Hematopoietic multipotent progenitor cell treated with erythropoietin and hydrocortisone succinate and interleukin-3 and kit ligand, for 17 days (in vitro differentiated cells): ENCODE results near the gene ZDHHC11B.
"Not testable (repeated sequence)": the region's sequence is repeated elsewhere in the genome, so short reads cannot be mapped to it uniquely, and the experiment has no call there.

ENCODE experiments used
- DNase-seq: peaks from one replicate; pipeline ENCODE4 v3.0.0-alpha.2; 2015; ENCODE audit warnings: low spot score

Gene ZDHHC11B

DNA sequence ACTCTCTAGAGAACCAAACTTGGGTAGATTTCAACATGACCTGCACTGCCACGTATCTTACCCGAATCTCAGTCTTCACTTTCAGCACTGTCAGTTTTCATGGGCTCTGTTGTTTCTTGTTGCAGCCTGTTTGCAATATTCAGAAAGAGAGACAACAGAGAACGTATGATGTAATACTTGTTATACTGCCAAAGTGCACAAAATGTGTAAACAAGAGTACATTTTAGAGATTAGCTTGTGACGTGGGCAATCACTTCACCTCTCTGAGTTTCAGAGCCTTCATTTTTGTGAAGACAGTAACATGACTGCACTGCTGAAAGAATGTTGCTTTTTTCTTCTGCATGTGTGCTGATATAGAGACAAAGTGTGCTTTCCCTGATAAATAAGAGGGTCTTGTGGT, 67.8 kb downstream of the ZDHHC11B start:
- DNase-seq, result not testable (repeated sequence)

DNA sequence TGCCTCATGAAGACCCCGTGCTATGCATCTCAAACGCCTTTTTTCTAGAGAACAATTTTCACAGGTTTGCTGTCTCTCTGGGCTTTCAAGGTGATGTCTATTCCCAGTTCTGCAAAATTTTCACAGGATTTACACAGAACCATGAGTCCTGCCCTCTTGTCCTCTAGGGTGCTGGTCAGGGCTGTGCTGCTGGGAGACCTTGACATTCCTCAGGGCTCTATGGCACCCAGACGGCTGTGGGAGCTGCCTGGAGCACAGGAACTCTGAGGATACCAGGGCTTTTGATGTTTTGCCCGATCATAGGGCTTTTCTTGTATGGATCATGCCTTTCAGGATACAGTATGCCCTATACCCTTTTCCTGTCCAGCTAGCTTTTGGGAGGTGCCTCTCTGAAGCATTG, 68.9 kb downstream of the ZDHHC11B start:
- not testable (repeated sequence) for DNase-seq

- not testable (repeated sequence) for DNase-seq
Measured at GRCh38 chr5:714215-715118, 70.1 kb downstream of the ZDHHC11B start.

- DNase-seq, result not testable (repeated sequence)
Measured at GRCh38 chr5:713686-714085, 70.8 kb downstream of the ZDHHC11B start.

- not testable (repeated sequence) for DNase-seq
Measured at GRCh38 chr5:708848-709517, 75.5 kb downstream of the ZDHHC11B start.

GRCh38 chr5:708374-708773, 76.2 kb downstream of the ZDHHC11B start:
- not testable (repeated sequence) for DNase-seq

DNA sequence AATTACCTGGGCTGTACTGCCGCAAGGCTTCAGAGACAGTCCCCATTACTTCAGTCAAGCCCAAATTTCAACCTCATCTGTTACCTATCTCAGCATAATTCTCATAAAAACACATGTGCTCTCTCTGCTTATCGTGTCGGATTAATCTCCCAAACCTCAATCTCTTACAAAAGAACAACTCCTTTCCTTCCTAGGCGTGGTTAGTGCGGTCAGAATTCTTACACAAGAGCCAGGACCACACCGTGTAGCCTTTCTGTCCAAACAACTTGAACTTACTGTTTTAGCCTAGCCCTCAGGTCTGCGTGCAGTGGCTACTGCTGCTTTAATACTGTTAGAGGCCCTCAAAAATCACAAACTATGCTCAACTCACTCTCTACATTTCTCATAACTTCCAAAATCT, 78.4 kb downstream of the ZDHHC11B start:
- not testable (repeated sequence) for DNase-seq

GRCh38 chr5:696753-697702, 87.5 kb downstream of the ZDHHC11B start:
- not testable (repeated sequence) for DNase-seq

GRCh38 chr5:696191-696590, 88.3 kb downstream of the ZDHHC11B start:
- not testable (repeated sequence) for DNase-seq

- DNase-seq, result not testable (repeated sequence)
Measured at GRCh38 chr5:695475-695874, 89.1 kb downstream of the ZDHHC11B start.

DNA sequence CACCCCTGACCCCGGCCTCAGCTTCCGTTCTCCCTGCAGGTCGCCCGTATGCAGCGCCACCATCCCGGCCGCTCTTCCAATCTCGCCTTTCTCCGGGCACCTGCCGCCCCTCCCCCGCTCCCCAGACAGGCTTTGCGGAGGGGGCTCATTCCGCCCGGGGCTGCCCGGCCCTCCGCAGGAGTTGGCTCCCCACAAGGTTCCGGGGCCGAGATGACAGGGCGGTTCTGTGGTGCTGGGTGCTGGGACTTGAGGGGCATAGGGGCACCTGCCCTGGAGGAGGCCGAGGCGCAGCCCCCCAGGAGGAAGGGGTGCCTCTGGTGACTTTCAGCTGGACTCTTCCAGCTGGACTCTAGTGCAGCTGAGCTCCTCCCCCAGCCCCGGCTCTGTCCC, 90.5 kb downstream of the ZDHHC11B start:
- DNase-seq, result not testable (repeated sequence)

GRCh38 chr5:693271-694041, 91.1 kb downstream of the ZDHHC11B start, which contains the start of gene TPPP:
TPPP (minus strand) TSS chr5:693352; CDS start chr5:678060, 15,292 bp downstream.
- peak; percentile 39 for DNase-seq

- DNase-seq, result not testable (repeated sequence)
Measured at GRCh38 chr5:692529-693041, 91.9 kb downstream of the ZDHHC11B start.

- DNase-seq, result no peak
Measured at GRCh38 chr5:691817-692528, 92.6 kb downstream of the ZDHHC11B start.

DNA sequence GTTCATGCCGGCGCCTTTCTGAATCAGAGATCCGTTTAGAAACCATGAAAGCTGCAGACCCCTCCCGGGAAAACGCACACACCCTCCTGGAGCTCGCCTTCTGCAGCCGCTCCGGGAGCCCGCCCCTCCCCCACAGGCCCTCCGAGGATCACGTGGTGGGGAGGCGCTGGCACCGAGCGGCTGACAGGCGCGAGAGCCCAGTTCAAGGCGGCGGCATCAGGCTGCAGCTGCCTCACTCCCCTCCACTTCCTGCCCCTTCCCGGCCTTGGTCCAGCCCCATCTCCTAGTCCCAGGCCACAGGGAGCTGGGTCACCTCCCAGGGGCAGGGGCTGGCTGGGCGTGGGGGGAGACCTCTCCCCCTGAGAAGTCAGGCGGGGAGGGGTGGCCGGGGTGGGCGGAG, 93.5 kb downstream of the ZDHHC11B start:
- not testable (repeated sequence) for DNase-seq

DNA sequence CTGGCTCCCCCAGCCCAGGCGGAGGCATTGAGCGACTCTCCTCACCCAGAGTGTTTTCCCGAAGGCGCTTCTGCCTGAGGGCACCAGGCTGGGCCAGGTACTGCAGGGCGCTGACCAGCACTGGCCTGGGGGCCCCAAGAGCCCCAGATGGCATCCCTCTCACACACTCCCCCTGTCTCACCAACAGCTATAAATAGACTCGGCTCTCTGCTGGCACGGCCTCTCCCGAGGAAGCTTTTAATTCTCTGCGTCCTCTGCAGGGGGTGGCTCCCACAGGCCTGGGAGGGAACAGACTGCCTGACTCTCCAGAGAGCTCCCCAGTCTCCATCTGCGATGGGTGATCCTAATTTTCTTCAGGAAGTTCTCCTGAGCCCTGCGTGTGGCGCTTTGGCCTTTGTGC, 94.2 kb downstream of the ZDHHC11B start:
- not testable (repeated sequence) for DNase-seq

- DNase-seq, result not testable (repeated sequence)
Measured at GRCh38 chr5:688348-689010, 96.0 kb downstream of the ZDHHC11B start.

DNA sequence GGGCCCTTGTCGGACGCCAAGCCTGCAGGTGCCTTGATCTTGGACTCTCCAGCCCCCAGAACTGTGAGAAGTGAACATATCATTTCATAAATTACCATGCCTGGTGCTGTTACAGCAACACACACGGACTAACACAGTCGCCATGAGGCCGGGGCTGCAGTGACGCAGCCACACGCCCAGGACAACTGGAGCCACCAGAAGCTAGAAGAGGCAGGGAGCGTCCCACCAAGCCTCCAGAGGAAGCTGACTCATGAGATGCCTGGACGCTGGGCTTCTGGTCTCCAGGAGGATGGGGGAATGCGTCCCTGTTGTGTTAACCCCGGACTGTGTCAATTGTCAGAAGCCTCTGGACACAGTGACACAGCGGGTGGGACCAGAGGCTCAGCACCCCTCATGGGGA, 97.6 kb downstream of the ZDHHC11B start:
- DNase-seq, result not testable (repeated sequence)

DNA sequence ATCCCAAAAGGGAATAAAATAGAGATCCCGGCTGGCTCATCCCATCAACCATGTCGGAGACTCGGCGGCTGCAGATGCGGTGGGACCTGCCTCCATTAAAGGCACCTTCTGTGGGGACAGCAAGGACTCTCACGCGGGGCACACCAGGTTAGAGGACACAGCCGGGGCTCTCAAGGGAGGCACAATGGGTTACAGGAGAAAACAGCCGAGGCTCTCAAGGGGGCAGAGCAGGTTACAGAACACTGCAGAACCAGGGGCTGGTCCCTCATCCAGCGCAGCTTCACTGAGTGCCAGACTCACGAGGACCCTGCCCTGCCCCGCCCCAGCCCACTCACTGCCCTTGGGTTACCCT, 98.4 kb downstream of the ZDHHC11B start:
- DNase-seq, result not testable (repeated sequence)
